Stomach (tissue), 4 donors: ENCODE measurements around the gene ZNF816.

Experiments used
- CTCF ChIP-seq, 7 experiments: fragments of 450-650 bp in 4 of 7; fragments of 200-600 bp in 3 of 7; sonication (generic) in 3 of 7; IDR thresholded peaks; one replicate each; pipeline ENCODE4 v1.5.1; 2016 to 2019; ENCODE audit warnings: antibody characterized with exemption in 7 of 7, control low read depth in 2 of 7, mild to moderate bottlenecking in 1 of 7
- EP300 ChIP-seq: sonication (generic); formaldehyde crosslinking; IDR thresholded peaks from one replicate; pipeline ENCODE4 v1.6.1; 2017; ENCODE audit warnings: antibody characterized with exemption
- POLR2A ChIP-seq, 4 donors: fragments of 450-650 bp; IDR thresholded peaks; one replicate each; pipeline ENCODE4 v1.6.1; 2016; ENCODE audit warnings: antibody characterized with exemption in 4 of 4, control low read depth in 2 of 4, mild to moderate bottlenecking in 1 of 4, moderate library complexity in 1 of 4
- POLR2AphosphoS5 ChIP-seq, 3 donors: sonication (generic); formaldehyde crosslinking; IDR thresholded peaks; one replicate each; pipeline ENCODE4 v1.6.1; 2016; ENCODE audit warnings: antibody characterized with exemption in 3 of 3

GRCh38 chr19:52946322-52947310 is 16.1 kb downstream of the ZNF816 start:
- TF ChIP-seq CTCF (IDR thresholded peaks at IDR 0.05) (no peak), POLR2AphosphoS5 (IDR thresholded peaks at IDR 0.05) (no peak), EP300 (no peak), POLR2A (IDR thresholded peaks at IDR 0.05) (no peak)
